OCI-LY3 (cell line): ENCODE measurements around the gene NINL.

Source experiments
- EZH2phosphoT487 ChIP-seq: fragments of 200-600 bp; shearing (Covaris generic); IDR thresholded peaks from 2 replicates; pipeline ENCODE4 v1.6.1; 2018; ENCODE audit warnings: antibody characterized with exemption, mixed run types, low read depth
- TF ChIP-seq, protein P1 (sequence below): fragments of 200-600, 300-600 bp; sonication (generic); IDR thresholded peaks from 2 replicates; pipeline ENCODE4 v1.5.1; 2014; ENCODE audit warnings: antibody characterized with exemption, low read length, low read depth

DNA sequence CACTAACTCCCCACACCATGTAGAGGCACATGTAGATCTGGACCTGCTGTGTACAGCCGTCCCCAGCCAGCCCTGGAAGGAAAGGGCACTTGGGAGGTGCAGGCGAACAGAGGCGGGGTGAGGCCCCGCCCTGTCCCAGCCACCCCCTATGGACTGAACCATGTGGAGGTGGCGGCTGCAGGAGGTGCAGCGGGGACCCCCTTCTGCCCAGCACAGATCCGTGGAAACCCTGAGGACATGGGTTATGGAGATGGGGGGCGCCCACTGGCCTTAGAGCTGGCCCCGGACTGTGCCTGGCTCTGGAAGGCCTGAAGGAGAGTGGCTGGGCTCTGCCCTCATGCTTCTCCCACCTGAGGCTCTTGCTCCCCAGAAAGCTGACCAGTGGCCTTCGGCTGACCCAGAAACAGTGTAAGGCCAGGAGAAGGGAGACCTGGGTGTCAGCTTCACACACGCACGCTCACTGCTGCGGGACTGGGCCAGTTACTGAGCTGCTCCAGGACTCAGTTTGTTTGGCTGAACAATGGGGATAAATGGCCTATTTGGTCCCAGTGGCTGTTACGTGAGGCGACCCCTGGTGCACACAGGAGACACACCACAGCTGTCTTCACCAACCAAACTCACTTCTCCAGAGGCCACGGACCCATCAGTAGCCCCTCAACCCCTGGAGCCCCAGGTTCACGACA lies 90.7 kb downstream of the NINL start:
- TF ChIP-seq, protein P1, sequence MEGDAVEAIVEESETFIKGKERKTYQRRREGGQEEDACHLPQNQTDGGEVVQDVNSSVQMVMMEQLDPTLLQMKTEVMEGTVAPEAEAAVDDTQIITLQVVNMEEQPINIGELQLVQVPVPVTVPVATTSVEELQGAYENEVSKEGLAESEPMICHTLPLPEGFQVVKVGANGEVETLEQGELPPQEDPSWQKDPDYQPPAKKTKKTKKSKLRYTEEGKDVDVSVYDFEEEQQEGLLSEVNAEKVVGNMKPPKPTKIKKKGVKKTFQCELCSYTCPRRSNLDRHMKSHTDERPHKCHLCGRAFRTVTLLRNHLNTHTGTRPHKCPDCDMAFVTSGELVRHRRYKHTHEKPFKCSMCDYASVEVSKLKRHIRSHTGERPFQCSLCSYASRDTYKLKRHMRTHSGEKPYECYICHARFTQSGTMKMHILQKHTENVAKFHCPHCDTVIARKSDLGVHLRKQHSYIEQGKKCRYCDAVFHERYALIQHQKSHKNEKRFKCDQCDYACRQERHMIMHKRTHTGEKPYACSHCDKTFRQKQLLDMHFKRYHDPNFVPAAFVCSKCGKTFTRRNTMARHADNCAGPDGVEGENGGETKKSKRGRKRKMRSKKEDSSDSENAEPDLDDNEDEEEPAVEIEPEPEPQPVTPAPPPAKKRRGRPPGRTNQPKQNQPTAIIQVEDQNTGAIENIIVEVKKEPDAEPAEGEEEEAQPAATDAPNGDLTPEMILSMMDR, result no peak
- no peak for TF ChIP-seq EZH2phosphoT487
